ENCODE results near the gene CCSER1. TPM values are rescaled to one million over a fixed set of nuclear protein-coding genes. Genes with fewer than 3 reads are reported as not detected.

Gene CCSER1
- total RNA-seq, 1 donor from 2014 or later, result 20.1 TPM

- H3K27ac Mint-ChIP-seq, result no peak overlapping the region
- DNase-seq, result no peak
- intact Hi-C loops (cut with micrococcal nuclease), result no loop called here
- no peaks in the 10 kb centered on the region for H3K9me3 Mint-ChIP-seq
- no peak overlapping the region for H3K4me3 Mint-ChIP-seq
- no peak for ATAC-seq (ENCODE audit: low read depth)
- no peaks in the 10 kb centered on the region for H3K36me3 Mint-ChIP-seq (ENCODE audit: low read depth)
- ChIA-PET CTCF (no interaction called here), POLR2A (no interaction called here)
- H3K27me3 Mint-ChIP-seq, result no peaks in the 10 kb centered on the region
- TF ChIP-seq CTCF (IDR thresholded peaks at IDR 0.05), result no peak
- no peaks in the 10 kb centered on the region for H3K4me1 Mint-ChIP-seq
Measured at GRCh38 chr4:90234916-90235547, 107.8 kb downstream of the CCSER1 start.

- no peak for ATAC-seq (ENCODE audit: low read depth)
- H3K27me3 Mint-ChIP-seq, result no peaks in the 10 kb centered on the region
Measured at GRCh38 chr4:90237751-90238530, 110.7 kb downstream of the CCSER1 start.

DNA sequence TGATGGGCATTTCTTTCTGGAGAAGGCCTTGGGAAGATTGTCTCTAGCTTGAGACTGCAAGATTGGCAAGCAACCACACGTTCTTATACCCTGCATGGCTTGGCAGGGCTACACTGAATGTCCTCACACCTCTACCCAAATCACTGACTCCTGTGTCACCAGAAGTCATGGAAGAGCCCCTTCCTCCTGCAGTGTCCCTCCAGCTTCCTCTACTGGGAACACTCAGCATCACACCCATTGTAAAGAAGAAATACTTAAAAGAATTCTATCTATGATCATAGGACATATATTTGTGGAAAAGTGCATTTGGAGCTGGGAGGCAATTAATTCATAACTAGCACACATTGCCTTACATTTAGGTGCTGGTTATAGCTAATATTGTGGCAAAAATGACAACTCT, 113.1 kb downstream of the CCSER1 start:
- ATAC-seq (ENCODE audit: low read depth) (no peak), DNase-seq (no peak)
- H3K4me1 Mint-ChIP-seq, result peaks cover 3% of the 10 kb centered on the region
- TF ChIP-seq CTCF (IDR thresholded peaks at IDR 0.05), result no peak
- intact Hi-C loops (cut with micrococcal nuclease), result no loop called here
- H3K9me3 Mint-ChIP-seq, result no peaks in the 10 kb centered on the region
- ChIA-PET POLR2A (no interaction called here), CTCF (no interaction called here)
- no peak overlapping the region for H3K4me3 Mint-ChIP-seq
- no peaks in the 10 kb centered on the region for H3K36me3 Mint-ChIP-seq (ENCODE audit: low read depth)
- H3K27me3 Mint-ChIP-seq, result no peaks in the 10 kb centered on the region
- no peak overlapping the region for H3K27ac Mint-ChIP-seq

More at GRCh38 chr4:90237751-90238530, 110.7 kb downstream of the CCSER1 start:
- ChIA-PET POLR2A (no interaction called here), CTCF (no interaction called here)
- no peak for TF ChIP-seq CTCF (IDR thresholded peaks at IDR 0.05)
- H3K36me3 Mint-ChIP-seq (ENCODE audit: low read depth), result no peaks in the 10 kb centered on the region
- intact Hi-C loops (cut with micrococcal nuclease), result no loop called here
- no peaks in the 10 kb centered on the region for H3K4me1 Mint-ChIP-seq
- H3K4me3 Mint-ChIP-seq, result no peak overlapping the region
- no peak for DNase-seq
- H3K9me3 Mint-ChIP-seq, result no peaks in the 10 kb centered on the region
- no peak overlapping the region for H3K27ac Mint-ChIP-seq

GRCh38 chr4:90241008-90241407, 113.8 kb downstream of the CCSER1 start:
- CTCF ChIA-PET, result no interaction called here
- no peaks in the 10 kb centered on the region for H3K36me3 Mint-ChIP-seq (ENCODE audit: low read depth)
- intact Hi-C loops (cut with micrococcal nuclease), result no loop called here
- POLR2A ChIA-PET, result no interaction called here
- no peaks in the 10 kb centered on the region for H3K9me3 Mint-ChIP-seq
- TF ChIP-seq CTCF (IDR thresholded peaks at IDR 0.05), result no peak
- H3K4me1 Mint-ChIP-seq, result peaks cover 3% of the 10 kb centered on the region
- no peak overlapping the region for H3K4me3 Mint-ChIP-seq
- ATAC-seq (ENCODE audit: low read depth) (no peak), DNase-seq (no peak)
- H3K27ac Mint-ChIP-seq, result no peak overlapping the region
- H3K27me3 Mint-ChIP-seq, result no peaks in the 10 kb centered on the region

GRCh38 chr4:90245837-90246236, 118.6 kb downstream of the CCSER1 start:
- no peak for TF ChIP-seq CTCF (IDR thresholded peaks at IDR 0.05)
- DNase-seq (no peak), ATAC-seq (ENCODE audit: low read depth) (no peak)
- H3K4me3 Mint-ChIP-seq, result no peak overlapping the region
- H3K36me3 Mint-ChIP-seq (ENCODE audit: low read depth), result no peaks in the 10 kb centered on the region
- intact Hi-C loops (cut with micrococcal nuclease), result no loop called here
- H3K27ac Mint-ChIP-seq, result no peak overlapping the region
- no peaks in the 10 kb centered on the region for H3K27me3 Mint-ChIP-seq
- ChIA-PET CTCF (no interaction called here), POLR2A (no interaction called here)
- H3K9me3 Mint-ChIP-seq, result no peaks in the 10 kb centered on the region
- peaks cover 20% of the 10 kb centered on the region for H3K4me1 Mint-ChIP-seq
